HepG2 (cell line): ENCODE results near the gene ZMPSTE24. TPM values are rescaled to one million over a fixed set of nuclear protein-coding genes. Genes with fewer than 3 reads are reported as not detected.

ENCODE experiments used
- ADNP ChIP-seq: sonication (generic); formaldehyde crosslinking; IDR thresholded peaks from 2 replicates; pipeline ENCODE4 v1.4.0; 2020; ENCODE audit warnings: missing genetic modification reagents
- ETV5 ChIP-seq: IDR thresholded peaks from 2 replicates; pipeline ENCODE4 v1.6.1; 2018; ENCODE audit warnings: missing biosample characterization, missing genetic modification reagents, inconsistent platforms, borderline replicate concordance
- FIP1L1 ChIP-seq: fragments of 200-400 bp; formaldehyde crosslinking; IDR thresholded peaks from 2 replicates; pipeline ENCODE4 v1.6.1; 2018; ENCODE audit warnings: low read depth, mild to moderate bottlenecking, low read length, moderate library complexity, borderline replicate concordance; ENCODE audit not compliant: insufficient read depth
- FOXA3 ChIP-seq: IDR thresholded peaks from 2 replicates; pipeline ENCODE4 v1.6.1; 2016; ENCODE audit warnings: missing genetic modification reagents, missing compliant biosample characterization
- KMT2A ChIP-seq: sonication (generic); formaldehyde crosslinking; IDR thresholded peaks from 2 replicates; pipeline ENCODE4 v1.4.0; 2020; ENCODE audit warnings: missing genetic modification reagents
- ZBTB21 ChIP-seq: sonication (generic); formaldehyde crosslinking; IDR thresholded peaks from 2 replicates; pipeline ENCODE4 v1.4.0; 2020; ENCODE audit warnings: missing genetic modification reagents
- ZNF263 ChIP-seq: sonication (generic); formaldehyde crosslinking; IDR thresholded peaks from 2 replicates; pipeline ENCODE4 v1.4.0; 2020; ENCODE audit warnings: missing genetic modification reagents
- ZNF282 ChIP-seq: fragments of 450-650 bp; IDR thresholded peaks from 2 replicates; pipeline ENCODE4 v1.6.1; 2018; ENCODE audit not compliant: partially characterized antibody
- ZNF672 ChIP-seq: sonication (generic); formaldehyde crosslinking; IDR thresholded peaks from 2 replicates; pipeline ENCODE4 v1.8.1; 2022; ENCODE audit warnings: missing genetic modification reagents
- ZNF747 ChIP-seq: sonication (generic); formaldehyde crosslinking; IDR thresholded peaks from 2 replicates; pipeline ENCODE4 v1.8.1; 2023; ENCODE audit warnings: missing genetic modification reagents, mild to moderate bottlenecking, borderline replicate concordance
- polyA plus RNA-seq, 8 experiments: library from polyadenylated mRNA; depleted of rRNA in 3 of 8; stranded (reverse) in 7 of 8; unstranded in 1 of 8; fragments of >200 nt; fragmentation: Illumina TruSeq in 4 of 8; extraction: Trizol in 4 of 8; gene quantifications; 2 replicates each; pipeline versions ENCODE4 v1.2.1 to v1.2.3, GENCODE V29; 2011 to 2016; ENCODE audit warnings: low read depth in 4 of 8, missing spikeins in 1 of 8, mixed read lengths in 1 of 8; ENCODE audit not compliant: insufficient read depth in 1 of 8
- total RNA-seq, 5 experiments: library from RNA; depleted of rRNA; stranded (reverse); fragments of >200 nt; fragmentation: Illumina TruSeq; extraction: Trizol; gene quantifications; 2 replicates each; pipeline ENCODE4 v1.2.3, GENCODE V29; 2016; ENCODE audit warnings: low read depth in 1 of 5
- TF ChIP-seq, protein P1 (sequence below): sonication (generic); formaldehyde crosslinking; IDR thresholded peaks from 2 replicates; pipeline ENCODE4 v1.4.0; 2020; ENCODE audit warnings: missing genetic modification reagents
- TF ChIP-seq, protein P2 (sequence below), 2 experiments: sonication (generic) in 1 of 2; formaldehyde crosslinking in 1 of 2; IDR thresholded peaks; 2 replicates each; pipeline versions ENCODE4 v1.4.0 to v1.6.1; 2018 to 2020; ENCODE audit warnings: missing genetic modification reagents in 2 of 2, borderline replicate concordance in 1 of 2, low read depth in 1 of 2, mild to moderate bottlenecking in 1 of 2, missing biosample characterization in 1 of 2
- TF ChIP-seq, protein P3 (sequence below): sonication (generic); formaldehyde crosslinking; IDR thresholded peaks from 2 replicates; pipeline ENCODE4 v1.4.0; 2020; ENCODE audit warnings: low read depth, missing genetic modification reagents
- TF ChIP-seq, protein P4 (sequence below): IDR thresholded peaks from 2 replicates; pipeline ENCODE4 v1.6.1; 2012; ENCODE audit warnings: low read depth, low read length, improper control_type of control experiment
- TF ChIP-seq, protein P5 (sequence below): sonication (generic); formaldehyde crosslinking; IDR thresholded peaks from 2 replicates; pipeline ENCODE4 v1.4.0; 2020; ENCODE audit warnings: mild to moderate bottlenecking, missing genetic modification reagents, borderline replicate concordance
- TF ChIP-seq, protein P6 (sequence below): sonication (generic); formaldehyde crosslinking; IDR thresholded peaks from 2 replicates; pipeline ENCODE4 v1.8.0; 2023; ENCODE audit warnings: mild to moderate bottlenecking, missing genetic modification reagents

Gene ZMPSTE24
- total and polyA plus RNA-seq, 2 of the 13 experiments (the other 11 are each of a cell fraction or from before 2014, with no cell fraction given), result 13.6 to 60.2 TPM

DNA sequence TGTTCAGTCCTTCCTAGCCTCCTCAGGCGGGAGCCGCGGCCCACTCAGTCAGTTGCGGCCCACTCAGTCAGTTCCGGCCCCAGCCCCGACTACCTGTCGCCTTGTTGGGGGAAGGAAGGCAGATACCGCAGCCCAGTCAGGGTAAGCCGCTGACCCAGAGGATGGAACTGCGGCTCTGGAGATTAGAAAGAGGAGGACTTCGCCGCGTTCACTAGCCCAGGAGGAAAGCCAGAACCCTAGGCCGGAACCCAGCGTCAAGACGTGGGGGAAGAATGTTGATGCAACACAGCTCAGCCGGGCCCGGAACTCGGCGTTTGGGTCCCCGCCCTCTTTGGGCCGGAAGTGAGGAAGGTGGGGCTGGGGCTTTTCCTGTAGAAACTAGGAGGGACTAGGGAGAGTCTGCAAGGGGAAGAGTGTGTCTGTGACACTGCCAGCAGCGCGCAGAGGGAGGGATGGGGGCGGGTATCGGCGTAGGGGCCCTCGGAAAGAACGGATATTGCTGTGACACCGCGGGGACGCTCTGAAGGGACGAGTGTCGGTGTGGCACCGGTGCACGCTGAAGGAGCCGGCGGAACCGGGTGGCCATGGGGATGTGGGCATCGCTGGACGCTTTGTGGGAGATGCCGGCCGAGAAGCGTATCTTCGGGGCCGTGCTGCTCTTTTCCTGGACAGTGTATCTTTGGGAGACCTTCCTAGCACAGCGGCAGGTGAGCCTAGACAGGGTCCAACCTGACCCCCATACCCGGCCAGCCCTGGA is at the start of gene ZMPSTE24 (continued):
- TF ChIP-seq ZBTB21 (CRISPR knock-in tag), result peak; percentile 51; the same call in 1 of the 2 replicates
- TF ChIP-seq, protein P1, sequence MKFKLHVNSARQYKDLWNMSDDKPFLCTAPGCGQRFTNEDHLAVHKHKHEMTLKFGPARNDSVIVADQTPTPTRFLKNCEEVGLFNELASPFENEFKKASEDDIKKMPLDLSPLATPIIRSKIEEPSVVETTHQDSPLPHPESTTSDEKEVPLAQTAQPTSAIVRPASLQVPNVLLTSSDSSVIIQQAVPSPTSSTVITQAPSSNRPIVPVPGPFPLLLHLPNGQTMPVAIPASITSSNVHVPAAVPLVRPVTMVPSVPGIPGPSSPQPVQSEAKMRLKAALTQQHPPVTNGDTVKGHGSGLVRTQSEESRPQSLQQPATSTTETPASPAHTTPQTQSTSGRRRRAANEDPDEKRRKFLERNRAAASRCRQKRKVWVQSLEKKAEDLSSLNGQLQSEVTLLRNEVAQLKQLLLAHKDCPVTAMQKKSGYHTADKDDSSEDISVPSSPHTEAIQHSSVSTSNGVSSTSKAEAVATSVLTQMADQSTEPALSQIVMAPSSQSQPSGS, result peak; percentile 75; the same call in 1 of the 2 replicates
- peak; percentile 99 for TF ChIP-seq KMT2A (CRISPR knock-in tag)
- TF ChIP-seq, protein P2, sequence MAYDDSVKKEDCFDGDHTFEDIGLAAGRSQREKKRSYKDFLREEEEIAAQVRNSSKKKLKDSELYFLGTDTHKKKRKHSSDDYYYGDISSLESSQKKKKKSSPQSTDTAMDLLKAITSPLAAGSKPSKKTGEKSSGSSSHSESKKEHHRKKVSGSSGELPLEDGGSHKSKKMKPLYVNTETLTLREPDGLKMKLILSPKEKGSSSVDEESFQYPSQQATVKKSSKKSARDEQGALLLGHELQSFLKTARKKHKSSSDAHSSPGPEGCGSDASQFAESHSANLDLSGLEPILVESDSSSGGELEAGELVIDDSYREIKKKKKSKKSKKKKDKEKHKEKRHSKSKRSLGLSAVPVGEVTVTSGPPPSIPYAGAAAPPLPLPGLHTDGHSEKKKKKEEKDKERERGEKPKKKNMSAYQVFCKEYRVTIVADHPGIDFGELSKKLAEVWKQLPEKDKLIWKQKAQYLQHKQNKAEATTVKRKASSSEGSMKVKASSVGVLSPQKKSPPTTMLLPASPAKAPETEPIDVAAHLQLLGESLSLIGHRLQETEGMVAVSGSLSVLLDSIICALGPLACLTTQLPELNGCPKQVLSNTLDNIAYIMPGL (CRISPR knock-in tag; IDR thresholded peaks at IDR 0.05; ENCODE audit: borderline replicate concordance in 1 of 2, low read depth in 1 of 2), result peak; percentile 82 to 95; a peak in 3 of 4 replicates
- TF ChIP-seq, protein P3, sequence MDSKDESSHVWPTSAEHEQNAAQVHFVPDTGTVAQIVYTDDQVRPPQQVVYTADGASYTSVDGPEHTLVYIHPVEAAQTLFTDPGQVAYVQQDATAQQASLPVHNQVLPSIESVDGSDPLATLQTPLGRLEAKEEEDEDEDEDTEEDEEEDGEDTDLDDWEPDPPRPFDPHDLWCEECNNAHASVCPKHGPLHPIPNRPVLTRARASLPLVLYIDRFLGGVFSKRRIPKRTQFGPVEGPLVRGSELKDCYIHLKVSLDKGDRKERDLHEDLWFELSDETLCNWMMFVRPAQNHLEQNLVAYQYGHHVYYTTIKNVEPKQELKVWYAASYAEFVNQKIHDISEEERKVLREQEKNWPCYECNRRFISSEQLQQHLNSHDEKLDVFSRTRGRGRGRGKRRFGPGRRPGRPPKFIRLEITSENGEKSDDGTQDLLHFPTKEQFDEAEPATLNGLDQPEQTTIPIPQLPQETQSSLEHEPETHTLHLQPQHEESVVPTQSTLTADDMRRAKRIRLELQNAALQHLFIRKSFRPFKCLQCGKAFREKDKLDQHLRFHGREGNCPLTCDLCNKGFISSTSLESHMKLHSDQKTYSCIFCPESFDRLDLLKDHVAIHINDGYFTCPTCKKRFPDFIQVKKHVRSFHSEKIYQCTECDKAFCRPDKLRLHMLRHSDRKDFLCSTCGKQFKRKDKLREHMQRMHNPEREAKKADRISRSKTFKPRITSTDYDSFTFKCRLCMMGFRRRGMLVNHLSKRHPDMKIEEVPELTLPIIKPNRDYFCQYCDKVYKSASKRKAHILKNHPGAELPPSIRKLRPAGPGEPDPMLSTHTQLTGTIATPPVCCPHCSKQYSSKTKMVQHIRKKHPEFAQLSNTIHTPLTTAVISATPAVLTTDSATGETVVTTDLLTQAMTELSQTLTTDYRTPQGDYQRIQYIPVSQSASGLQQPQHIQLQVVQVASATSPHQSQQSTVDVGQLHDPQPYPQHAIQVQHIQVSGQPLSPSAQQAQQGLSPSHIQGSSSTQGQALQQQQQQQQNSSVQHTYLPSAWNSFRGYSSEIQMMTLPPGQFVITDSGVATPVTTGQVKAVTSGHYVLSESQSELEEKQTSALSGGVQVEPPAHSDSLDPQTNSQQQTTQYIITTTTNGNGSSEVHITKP (CRISPR knock-in tag), result peak; percentile 55; the same call in 1 of the 2 replicates
- TF ChIP-seq ZNF263 (CRISPR knock-in tag), result no peak; the same call in none of the 2 replicates
- peak; percentile 58; the same call in 1 of the 2 replicates for TF ChIP-seq ZNF747 (CRISPR knock-in tag)
- TF ChIP-seq, protein P4, sequence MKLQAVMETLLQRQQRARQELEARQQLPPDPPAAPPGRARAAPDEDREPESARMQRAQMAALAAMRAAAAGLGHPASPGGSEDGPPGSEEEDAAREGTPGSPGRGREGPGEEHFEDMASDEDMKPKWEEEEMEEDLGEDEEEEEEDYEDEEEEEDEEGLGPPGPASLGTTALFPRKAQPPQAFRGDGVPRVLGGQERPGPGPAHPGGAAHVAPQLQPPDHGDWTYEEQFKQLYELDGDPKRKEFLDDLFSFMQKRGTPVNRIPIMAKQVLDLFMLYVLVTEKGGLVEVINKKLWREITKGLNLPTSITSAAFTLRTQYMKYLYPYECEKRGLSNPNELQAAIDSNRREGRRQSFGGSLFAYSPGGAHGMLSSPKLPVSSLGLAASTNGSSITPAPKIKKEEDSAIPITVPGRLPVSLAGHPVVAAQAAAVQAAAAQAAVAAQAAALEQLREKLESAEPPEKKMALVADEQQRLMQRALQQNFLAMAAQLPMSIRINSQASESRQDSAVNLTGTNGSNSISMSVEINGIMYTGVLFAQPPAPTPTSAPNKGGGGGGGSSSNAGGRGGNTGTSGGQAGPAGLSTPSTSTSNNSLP, result no peak; the same call in 1 of the 2 replicates
- TF ChIP-seq, protein P5, sequence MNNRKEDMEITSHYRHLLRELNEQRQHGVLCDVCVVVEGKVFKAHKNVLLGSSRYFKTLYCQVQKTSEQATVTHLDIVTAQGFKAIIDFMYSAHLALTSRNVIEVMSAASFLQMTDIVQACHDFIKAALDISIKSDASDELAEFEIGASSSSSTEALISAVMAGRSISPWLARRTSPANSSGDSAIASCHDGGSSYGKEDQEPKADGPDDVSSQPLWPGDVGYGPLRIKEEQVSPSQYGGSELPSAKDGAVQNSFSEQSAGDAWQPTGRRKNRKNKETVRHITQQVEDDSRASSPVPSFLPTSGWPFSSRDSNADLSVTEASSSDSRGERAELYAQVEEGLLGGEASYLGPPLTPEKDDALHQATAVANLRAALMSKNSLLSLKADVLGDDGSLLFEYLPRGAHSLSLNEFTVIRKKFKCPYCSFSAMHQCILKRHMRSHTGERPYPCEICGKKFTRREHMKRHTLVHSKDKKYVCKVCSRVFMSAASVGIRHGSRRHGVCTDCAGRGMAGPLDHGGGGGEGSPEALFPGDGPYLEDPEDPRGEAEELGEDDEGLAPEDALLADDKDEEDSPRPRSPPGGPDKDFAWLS (CRISPR knock-in tag), result 0 out of 2 replicates have a peak, but pooled peaks have one; percentile 51
- TF ChIP-seq ADNP (CRISPR knock-in tag), result no peak
- TF ChIP-seq, protein P6, sequence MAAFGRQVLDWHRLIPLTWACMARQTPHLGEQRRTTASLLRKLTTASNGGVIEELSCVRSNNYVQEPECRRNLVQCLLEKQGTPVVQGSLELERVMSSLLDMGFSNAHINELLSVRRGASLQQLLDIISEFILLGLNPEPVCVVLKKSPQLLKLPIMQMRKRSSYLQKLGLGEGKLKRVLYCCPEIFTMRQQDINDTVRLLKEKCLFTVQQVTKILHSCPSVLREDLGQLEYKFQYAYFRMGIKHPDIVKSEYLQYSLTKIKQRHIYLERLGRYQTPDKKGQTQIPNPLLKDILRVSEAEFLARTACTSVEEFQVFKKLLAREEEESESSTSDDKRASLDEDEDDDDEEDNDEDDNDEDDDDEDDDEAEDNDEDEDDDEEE (CRISPR knock-in tag), result peak; percentile 66; the same call in 1 of the 2 replicates
- TF ChIP-seq ETV5 (CRISPR knock-in tag), result peak; percentile 75
- no peak for TF ChIP-seq ZNF672 (CRISPR knock-in tag)
- peak; percentile 68 for TF ChIP-seq FOXA3 (CRISPR knock-in tag)
- TF ChIP-seq ZNF282, result no peak
- TF ChIP-seq FIP1L1, result peak; percentile 84; the same call in 1 of the 2 replicates
